Inferior parietal cortex (tissue), 1 donor: Measurements from ENCODE around the gene CUL7.
"Not testable (repeated sequence)": the region's sequence is repeated elsewhere in the genome, so short reads cannot be mapped to it uniquely, and the experiment has no call there.

ENCODE experiments used
- DNase-seq: peaks from one replicate; pipeline ENCODE4 v3.0.0-alpha.2; 2016; ENCODE audit errors: extremely low spot score

Gene CUL7

DNA sequence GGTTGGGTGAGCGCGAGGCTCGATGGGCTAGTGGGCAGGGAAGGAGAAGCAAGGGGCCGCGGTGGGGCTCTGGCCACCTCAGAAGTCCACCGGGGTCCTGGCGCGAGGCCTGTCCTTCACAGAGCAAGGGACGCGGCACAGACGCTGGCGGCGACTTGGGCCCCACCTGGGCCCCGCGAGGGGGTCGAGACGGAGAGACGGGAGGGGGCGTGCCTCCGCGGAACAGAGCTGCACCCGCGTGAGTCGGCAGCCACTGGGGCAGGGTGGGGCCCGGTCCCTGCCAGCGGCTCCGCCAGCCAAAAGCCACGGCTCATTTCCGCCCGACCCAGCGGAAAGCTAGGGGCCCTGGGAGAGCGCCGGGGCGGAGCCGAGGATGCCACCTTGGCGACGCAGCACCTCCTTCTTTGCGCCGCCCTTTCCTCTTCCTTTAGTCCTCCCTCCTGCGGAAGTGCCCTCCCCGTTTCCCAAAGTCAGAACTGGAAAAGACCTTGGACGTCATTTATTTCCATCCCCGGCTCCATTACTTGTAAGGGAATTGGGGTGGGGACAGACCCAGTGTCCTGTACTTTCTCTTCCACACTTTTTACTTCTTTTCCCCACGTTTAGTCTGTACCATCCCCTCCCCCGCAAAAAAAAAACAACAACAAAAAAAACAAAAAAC lies at the start of gene CUL7:
Gene CUL7, minus strand, starts transcription at position 307 of the 661 bp plus-strand sequence. CDS start 1,063 bp downstream, outside the sequence.
- DNase-seq, result peak; percentile 83

DNA sequence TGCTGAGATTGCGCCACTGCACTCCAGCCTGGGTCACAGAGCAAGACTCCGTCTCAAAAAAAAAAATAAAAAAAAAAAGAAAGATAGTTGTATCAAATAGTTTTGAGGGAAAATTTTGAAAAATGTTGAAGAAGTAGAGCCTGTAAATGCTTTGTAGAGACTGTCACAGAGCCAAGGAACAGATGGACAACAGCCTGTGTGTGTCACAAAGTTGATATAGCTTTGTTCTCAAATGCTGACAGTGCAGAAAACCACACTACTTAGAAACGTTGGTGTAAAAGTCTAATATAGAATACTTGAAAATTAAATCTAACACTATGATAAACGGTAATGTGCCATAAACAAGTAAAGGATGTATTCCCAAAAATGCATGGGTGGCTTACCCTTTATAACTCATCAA lies 47.8 kb upstream of the CUL7 start:
- no peak for DNase-seq

GRCh38 chr6:43097502-43097901 lies 43.9 kb upstream of the CUL7 start:
- no peak for DNase-seq

DNA sequence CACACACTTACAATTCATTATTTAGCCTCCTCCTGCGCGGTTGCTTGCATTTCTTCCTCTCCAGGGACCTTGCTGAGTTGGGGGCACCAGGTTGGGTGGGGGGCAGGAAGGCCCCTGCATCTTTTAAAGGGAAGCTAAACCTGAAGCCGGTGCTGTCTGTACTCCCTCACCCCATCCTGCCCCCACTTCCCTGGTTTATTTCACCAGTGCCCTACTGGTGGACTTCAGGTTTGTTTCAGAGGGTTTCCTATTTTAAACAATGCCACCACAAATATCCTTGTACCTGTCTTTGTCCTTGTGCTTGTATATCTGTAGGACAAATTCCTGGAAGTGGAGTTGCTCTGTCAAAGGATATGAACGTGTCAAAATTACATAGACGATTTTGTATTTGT lies 43.4 kb upstream of the CUL7 start:
- no peak for DNase-seq

DNA sequence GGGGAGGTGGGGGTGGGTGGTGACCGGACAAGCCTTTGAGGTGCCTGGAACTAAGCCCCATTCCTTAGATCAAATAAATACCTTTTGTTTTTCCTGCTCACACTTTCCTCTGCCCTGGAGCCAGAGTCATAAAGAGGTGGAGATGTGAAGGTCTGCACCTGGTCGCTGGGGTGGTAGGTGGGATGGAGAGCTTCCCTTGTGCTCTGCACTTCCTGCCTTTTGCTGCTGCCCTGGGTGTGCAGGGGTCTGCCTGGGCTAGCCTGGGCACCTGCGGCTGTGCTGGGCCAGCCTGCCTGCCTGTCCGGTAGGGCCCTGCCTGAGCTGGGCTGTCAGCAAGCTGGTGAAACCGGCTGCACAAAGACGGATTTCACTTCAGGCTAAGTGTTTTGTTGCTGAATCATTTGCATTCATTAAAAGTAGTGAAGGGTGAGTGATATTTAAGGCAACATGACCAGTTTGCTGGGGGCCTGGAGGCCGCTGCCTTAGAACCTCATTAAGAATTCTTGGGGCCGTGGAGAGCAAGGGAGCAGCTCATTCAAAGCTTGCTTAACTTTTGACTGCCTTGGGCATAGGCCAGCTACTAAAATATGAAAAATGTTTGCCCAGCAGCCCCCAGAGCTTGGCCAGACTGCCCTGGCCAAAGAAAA lies 42.9 kb upstream of the CUL7 start:
- DNase-seq, result no peak

DNA sequence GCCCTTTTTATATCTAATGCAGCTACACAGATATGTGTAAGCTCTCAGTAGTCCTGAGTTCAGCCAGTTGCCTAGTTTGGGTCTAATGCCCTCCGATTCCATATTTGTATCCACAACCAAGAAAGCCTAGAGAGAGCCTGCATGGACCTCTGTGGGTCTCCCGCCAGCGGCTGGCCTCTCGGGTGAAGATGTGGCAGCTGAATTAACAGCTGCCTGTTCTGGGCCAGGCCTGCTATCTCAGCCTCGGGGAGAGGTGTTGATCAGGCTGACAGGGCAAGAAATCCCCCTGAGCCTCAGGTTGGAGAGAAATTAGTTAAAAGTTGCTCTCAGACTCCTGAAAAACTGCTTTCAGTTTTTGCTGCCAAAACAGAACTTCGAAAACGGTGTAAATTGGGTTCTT lies 42.3 kb upstream of the CUL7 start:
- no peak for DNase-seq

GRCh38 chr6:43093436-43094289 lies 40.0 kb upstream of the CUL7 start:
- no peak for DNase-seq

- DNase-seq, result no peak
Measured at GRCh38 chr6:43092635-43093034, 39.0 kb upstream of the CUL7 start.

DNA sequence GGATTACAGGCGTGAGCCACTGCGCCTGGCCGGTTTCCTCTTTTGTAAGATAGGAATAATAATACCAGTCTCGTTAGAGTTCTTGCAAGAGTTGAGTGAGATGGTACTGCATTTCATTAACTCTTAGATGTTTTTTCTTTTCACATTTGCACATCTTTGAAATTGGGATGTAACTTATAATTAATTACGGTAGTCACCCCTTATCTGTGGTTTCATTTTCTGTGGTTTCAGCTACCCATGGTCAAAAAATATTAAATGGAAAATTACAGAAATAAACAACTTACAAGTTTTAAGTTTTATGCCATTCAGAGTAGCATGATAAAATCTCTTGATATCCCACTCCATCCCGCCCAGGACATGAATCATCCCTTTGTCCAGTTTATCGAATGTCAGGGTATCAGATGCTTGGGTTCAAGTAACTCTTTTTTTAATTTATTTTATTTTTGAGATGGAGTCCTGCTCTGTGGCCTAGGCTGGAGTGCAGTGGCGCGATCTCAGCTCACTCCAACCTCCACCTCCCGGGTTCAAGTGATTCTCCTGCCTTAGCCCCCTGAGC lies 37.9 kb upstream of the CUL7 start:
- DNase-seq, result no peak

GRCh38 chr6:43091020-43091419 lies 37.4 kb upstream of the CUL7 start:
- DNase-seq, result no peak

GRCh38 chr6:43090559-43090956 lies 36.9 kb upstream of the CUL7 start:
- no peak for DNase-seq

GRCh38 chr6:43089874-43090558 lies 36.4 kb upstream of the CUL7 start:
- no peak for DNase-seq

DNA sequence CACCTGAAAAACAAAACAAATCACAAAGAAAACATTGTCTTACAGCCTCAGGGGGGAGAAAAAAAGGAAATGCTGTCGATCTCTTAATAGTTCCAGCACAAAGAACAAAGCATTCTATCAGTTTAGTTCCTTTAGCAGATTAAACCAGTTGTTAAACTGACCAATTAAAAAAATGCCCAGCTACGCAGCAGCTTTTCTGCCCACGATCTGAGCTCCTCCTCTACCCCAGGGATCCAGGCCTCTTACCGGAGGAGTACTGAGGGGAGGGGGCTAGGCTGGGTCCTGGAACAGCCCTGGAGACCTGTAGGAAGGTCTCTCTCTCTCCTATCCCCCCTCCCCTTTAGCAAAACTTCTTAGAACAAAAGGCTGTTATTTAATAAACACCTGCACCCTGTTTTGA lies 35.8 kb upstream of the CUL7 start:
- no peak for DNase-seq

- no peak for DNase-seq
Measured at GRCh38 chr6:43088654-43089056, 35.0 kb upstream of the CUL7 start.

GRCh38 chr6:43086022-43086658 lies 32.5 kb upstream of the CUL7 start:
- DNase-seq, result no peak

- no peak for DNase-seq
Measured at GRCh38 chr6:43082806-43083655, 29.4 kb upstream of the CUL7 start.

DNA sequence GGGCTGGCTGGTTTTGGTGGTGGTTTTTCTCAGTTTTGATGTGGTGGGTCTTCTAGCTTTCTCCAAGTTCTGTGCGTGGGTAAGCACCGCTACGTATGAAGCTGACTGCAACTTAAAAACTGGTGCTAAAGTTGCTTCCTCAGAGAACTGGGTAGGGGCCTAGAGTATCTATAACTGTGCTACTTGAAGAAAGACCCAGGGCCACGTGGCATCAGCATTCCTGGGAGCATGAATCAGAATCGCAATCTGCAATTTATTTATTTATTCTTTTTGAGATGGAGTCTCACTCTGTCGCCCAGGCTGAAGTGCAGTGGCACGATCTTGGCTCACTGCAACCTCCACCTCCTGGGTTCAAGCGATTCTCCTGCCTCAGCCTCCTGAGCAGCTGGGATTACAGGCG lies 28.3 kb upstream of the CUL7 start:
- not testable (repeated sequence) for DNase-seq

DNA sequence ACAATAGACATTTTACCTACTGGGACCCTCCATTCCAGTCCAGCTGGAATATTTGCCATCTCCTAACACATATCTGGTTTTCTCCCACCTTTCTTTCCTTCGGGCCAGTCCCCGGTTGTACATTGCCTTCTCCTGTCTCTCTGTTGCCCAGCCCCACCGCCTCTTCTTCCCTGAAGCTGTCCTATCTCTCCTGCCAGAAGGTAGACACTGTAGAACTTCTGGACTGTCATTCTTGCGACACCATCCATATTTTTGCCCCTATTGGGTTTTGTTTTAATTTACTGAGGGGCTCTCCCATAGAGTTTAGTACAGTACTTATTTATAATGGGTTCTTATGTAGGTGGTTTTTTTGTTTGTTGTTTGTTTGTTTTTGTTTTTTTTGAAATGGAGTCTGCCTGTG lies 27.4 kb upstream of the CUL7 start:
- no peak for DNase-seq

DNA sequence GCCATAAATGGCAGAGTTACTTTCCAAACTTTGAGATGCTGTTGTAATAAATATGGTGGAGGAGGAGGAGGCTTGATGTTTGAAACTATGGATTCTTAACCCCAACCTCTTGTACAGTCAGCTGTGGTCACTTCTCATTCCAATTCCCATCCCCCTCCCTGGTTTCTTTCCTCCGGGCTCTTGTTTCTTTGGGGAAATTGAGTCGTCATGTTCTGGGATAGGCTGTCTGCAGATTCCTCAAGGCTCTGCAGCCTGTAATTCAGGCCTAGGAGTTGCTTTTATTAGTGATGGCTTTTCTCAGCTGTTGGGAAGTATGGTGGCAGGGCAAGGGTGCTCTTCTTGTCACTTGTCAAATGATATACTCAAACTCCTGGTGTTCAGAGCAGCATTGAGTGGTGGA lies 25.0 kb upstream of the CUL7 start:
- no peak for DNase-seq

DNA sequence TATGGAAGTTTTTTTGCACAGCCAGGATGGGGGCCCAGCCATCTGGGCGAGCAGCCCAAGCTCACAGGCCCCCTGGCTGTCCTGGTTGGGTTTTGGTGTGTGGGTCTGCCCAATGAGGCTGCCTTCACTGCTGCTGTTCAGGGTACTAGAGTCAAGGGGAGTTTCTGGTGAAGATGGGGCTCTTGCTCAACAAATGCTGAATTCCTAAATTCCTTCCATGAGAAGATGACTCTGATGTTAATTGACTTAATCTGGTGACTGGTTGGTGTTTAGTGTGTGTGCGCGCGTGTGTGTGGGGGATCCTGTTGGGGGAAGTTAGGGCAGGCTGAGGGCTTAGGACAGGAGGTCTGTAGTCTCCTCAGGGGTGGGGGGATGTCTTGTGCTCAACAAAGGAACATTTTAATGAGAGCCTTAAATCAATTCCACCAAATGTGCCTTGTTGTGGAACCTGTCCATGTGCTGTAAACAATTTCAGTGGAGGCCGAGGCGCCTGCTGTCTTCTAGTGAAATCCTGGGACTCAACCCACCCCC lies 24.4 kb upstream of the CUL7 start:
- no peak for DNase-seq
